ENCODE data around the gene GNA15.
A peak's percentile ranks its signal among the peaks of the same experiment; 100 is the strongest.

GNA15 gene

DNA sequence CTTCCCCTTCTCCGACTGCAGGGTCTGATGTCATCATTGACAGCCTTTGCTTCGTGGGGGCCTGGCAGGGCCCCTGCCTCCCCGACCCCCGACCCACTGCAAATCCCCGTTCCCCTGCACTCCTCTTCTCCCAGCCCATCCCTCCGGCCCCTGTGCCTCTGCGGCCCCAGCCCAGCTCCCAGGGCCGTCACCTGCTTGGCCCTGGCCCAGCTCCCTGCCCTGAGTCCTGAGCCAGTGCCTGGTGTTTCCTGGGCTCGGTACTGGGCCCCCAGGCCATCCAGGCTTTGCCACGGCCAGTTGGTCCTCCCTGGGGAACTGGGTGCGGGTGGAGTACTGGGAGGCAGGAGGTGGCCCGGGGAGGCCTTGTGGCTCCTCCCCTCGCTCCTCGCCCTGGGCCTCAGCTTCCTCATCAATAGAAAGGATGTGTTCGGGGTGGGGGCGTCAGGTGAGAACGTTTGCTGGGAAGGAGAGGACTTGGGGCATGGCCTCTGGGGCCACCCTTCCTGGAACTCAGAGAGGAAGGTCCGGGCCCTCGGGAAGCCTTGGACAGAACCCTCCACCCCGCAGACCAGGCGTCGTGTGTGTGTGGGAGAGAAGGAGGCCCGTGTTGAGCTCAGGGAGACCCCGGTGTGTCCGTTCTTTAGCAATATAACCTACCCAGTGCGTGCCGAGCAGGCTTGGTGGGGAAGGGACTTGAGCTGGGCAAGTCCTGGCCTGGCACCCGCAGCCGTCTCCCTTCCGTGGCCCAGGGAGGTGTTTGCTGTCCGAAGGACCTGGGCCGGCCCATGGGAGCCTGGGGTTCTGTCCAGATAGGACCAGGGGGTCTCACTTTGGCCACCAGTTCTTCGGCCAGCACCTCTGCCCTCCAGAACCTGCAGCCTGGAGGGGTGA, 72.7 kb downstream of the GNA15 start:
- no peak for DNase-seq (ENCODE audit: low read depth, low spot score)

DNA sequence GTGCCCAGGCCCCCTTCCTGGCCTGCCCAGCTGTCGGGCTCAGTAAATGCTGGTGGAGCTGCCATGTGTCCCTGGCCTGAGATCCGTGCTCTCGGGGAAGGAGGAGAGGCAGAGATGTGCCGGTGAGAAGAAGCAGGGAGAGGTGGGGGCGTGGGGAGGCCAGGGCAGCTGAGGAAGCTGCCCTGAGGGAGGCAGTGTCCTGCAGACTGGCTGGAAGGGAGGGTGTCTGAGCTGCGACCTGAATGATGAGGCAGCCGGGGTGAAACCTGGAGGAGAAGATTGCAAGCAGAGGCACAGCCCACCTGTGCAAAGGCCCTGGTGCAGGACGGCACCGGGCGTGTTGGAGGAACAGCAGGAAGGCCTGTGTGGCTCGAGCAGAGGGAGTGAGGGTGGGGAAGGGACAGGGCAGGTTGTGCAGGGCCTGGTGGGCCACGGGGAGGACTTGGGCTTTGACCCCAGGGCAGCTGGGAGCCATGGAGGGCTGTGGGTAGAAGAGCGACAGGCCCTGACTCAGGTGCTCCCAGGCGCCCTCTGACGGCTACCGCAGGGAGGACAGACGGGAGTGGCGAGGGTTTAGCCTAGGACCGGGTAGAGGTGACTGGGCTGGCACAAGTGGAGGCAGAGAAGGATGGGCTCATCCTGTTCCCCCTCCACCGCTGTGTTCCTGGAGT, 74.6 kb downstream of the GNA15 start:
- peak; percentile 37 for DNase-seq (ENCODE audit: low read depth, low spot score)

DNA sequence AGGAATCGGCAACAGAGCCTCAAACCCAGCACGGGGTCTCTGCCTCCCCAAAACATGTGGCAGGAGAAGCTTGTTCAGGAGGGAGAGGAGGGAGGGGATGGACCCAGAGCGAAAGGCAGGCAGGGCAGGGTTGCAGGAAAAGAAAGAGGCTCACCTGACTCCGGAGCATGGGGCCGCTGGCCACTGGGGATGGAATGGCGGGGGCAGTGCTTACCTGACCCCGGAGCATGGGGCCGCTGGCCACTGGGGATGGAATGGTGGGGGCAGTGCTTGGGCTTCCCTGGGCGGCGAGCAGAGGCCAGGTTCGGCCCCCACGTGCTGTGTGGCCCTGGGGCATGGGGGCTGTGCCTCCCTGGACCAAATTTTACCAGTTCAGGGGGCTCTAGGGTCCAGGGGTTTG, 75.4 kb downstream of the GNA15 start:
- no peak for DNase-seq (ENCODE audit: low read depth, low spot score)

DNA sequence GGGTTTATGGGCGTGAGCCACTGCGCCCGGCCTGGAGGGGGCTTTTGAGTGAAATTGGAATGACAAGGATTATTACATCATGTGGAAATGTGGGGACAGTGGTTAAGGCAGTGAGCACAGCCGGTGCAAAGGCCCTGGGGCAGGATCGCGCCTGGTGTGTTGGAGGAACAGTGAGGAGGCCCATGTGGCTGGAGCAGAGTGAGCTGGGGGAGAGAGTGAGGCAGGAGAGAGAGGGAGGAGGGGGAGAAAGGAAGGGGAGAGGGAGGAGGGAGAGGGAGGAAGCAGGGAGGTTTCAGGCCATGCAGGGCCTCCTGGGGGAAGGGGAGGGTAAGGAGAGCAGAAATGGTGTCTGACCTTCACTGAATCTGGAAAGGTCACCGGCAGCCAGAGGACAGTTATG, 77.3 kb downstream of the GNA15 start:
- DNase-seq (ENCODE audit: low read depth, low spot score): no peak

All from activated CD4-positive, CD25-positive, alpha-beta regulatory T cell treated with anti-CD3 and anti-CD28 coated beads, Interleukin-2, amount 50 U/mL, for 16 hours (primary cell).